Measurements from ENCODE around the gene KCNE1.
A peak's percentile ranks its signal among the peaks of the same experiment; 100 is the strongest.

The KCNE1 gene

DNA sequence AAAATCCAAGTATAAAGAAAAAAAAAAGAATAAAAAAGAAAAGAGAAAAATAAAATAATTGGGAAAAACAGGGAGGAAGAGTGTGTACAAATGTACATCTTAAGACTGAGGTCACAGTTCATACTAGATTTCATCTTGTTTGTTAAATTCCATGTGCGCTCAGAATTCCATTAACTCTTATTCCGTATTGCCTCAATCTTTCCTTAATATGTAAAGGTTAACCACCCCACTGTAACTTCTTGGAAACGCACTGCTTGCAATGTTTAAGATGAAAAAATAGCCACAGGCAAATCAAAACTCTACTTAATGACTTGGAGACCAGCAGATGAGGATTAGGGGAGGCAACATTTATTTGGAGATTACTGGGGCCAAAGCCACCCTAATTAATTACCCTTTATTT, 23.9 kb upstream of the KCNE1 start:
- peak; percentile 72 for DNase-seq (ENCODE audit: low read depth)

DNA sequence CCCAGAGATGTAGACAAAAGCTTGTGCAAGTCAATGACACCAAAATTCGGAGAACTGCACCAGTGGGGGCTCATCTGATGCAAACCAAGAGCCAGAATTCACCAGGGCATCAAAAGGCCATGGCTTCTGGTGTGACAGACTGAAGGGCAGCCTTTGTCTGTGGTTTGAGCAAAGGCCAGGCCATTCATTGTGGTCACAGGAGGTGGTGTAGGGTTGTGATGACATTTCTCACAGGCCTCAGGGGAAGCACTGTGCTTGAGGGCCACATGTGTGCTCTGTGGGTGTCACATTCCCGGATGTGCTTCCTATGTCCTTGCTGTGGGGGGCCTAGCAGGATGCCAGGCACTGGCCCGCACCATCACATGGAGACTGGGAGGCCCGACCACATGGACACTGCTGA, 22.5 kb upstream of the KCNE1 start:
- DNase-seq (ENCODE audit: low read depth), result peak; percentile 89

DNA sequence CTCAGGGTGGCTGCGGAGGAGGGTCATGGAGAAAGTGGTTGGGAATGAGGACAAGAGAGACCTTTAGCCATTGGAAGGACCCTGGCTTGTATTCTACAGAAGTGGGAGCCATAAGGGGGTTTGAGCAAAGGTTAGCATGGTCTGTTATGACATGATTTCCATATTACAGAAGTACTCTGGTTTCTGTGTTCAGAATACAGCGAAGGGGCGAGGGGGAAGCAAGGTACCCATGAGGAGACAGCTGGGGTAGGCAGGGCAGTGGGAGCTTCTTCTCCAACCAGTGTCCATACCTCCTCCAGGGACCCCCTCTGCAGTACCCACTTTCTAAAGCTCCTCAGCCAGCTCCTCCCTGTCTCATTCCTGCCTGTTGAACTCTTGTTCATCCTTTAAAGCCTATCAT, 21.9 kb upstream of the KCNE1 start:
- DNase-seq (ENCODE audit: low read depth), result no peak

DNA sequence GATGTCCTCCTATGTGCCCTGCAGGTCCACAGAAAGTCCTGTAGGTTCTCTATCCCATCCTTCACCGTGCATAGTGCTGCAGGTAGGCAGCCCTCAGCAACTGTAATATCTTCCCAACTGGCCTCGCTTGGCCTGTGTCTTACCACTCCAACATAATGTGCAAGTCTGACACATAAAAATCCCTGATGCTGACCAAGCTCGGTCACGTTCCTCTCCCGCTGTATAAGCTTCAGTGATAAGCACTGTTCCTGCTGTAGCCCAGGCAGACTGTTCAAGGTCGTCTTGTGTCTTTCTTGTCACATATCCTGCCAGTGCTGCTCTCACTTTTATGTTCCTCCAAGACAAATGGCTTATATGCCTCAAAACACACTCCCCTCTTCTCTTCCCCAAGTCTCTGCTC, 19.4 kb upstream of the KCNE1 start:
- no peak for DNase-seq (ENCODE audit: low read depth)

DNA sequence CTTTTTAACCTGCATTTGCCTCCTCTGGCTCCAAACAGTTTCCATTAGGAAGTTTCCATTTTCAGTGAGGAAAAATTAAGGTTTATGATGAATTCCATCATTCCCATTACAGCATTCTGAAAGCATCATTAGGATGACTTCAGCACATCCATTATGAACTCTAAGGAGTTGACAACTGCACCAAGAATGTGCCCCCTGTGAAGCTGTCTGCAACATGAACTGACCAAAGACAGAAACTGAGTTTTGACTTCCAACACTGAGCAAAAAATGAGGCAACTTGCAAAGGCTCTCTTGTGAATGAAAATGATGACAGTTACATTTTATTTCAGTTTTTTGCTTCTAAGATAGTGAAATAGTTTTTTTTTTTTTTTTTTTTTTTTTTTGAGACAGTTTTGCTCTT, 18.3 kb upstream of the KCNE1 start:
- peak; percentile 96 for DNase-seq (ENCODE audit: low read depth)

DNA sequence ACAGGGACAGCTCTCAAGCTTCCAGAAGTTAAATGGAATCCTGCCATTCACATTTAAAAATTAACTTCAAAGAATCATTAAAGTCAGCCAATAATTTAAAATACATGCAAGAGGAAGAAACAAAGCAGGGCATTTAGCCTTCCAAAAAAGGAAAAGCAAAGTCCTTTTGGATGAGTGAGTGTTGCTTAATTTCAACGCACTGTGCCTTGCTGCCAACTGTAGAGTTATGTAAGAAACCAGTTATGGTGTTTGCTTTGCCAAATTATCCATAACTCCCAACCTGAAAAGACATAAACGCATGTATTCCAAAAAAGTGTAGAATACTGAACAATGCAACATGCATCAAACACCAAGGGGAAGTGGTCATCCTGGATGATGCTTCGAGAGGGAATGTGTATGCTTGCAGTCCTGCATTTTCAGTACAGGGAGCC, 16.1 kb upstream of the KCNE1 start:
- DNase-seq (ENCODE audit: low read depth), result peak; percentile 55

DNA sequence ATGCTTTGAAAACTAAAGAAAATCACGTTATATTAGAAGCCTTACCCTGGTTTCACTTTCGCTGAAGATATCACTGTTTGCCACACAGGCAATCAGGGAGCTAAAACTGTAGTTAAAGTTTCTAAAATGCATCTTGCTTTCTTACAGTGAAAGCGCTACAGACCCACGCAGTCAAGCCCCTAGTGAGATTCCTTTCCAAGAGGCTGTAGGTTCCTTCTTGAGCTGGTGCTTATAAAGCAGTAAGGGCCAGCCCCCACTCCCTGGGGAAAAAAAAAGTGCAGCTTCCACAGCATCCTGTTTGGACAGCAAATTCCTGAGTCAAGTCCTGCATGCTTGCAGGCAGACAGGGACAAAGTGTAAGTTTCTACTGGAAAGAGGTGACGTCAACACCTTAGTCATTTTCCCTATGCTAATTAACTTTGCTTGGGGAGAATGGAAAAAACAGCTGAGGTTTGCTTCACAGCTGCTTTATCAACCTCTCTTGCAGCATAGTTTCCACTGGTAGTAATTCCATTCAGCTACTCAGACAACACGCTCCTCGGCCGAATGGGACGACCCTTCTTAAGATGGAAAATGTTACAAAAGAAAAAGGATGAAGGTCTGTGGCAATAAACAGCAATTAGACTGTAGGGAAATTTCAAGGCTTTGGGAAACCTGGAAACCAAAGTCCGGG, 14.7 kb upstream of the KCNE1 start:
- DNase-seq (ENCODE audit: low read depth), result peak; percentile 100

DNA sequence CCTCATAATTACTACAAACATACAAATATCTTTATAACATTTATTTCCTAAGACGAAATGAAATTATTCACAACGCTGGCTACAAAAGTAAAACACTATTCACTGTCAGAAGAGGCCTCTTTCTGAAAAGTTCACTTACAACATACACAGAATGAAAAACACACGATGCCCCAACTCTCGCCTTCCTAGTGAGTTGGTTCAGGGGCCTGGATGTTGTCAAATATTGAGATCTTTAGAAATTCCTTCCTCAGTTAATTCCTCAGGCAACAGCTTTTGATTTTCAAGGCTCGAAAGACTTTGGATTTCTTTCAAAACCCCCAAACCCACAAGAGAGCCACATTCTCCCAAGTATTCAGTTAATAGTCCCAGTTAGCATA, 14.2 kb upstream of the KCNE1 start:
- no peak for DNase-seq (ENCODE audit: low read depth)

DNA sequence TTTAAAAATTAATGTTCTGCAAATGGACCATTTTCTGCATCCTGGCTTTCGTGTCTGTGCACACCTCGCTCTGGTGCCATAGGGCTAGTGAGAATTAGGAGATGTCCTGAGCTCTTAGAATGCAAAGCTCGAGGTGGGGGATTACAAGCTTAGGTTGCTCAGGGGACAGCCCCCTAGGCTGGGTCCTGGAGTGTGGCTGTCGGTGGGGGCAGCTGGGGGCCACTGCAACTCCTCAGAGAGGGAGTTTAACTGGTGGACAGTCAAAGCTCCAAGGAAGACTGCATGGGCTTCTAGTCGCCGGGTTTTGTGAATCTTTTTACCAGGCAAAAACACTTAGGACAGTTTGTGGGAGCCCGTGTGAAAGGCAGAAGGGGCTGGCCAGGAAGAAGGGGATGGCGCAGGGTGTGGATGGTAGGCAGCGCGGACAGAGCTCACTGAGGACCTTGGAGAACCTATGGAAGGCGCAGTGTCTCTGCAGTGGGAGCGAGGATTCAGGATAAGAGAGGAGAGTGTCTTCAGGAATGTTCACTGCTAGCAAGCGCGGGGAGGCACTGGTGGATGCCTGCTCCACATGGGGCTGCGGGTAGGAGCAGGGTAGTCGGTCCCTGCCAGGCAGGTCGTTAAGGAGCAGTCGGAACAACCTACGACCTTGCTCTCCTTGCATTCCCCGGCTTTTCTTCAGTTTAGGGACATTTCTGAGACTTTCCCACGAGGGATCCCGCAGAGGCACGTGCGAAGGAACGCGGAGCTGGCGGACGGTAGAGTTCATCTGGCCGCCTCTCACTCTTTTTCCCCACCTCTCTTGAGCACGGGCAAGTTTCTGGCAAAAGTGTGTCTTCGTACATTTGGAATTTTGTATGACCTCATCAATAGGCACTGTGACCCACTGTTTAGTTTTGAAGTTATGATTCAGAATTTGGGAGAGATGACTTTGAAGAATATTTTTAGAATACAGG, 12.9 kb upstream of the KCNE1 start:
- peak; percentile 76 for DNase-seq (ENCODE audit: low read depth)

DNA sequence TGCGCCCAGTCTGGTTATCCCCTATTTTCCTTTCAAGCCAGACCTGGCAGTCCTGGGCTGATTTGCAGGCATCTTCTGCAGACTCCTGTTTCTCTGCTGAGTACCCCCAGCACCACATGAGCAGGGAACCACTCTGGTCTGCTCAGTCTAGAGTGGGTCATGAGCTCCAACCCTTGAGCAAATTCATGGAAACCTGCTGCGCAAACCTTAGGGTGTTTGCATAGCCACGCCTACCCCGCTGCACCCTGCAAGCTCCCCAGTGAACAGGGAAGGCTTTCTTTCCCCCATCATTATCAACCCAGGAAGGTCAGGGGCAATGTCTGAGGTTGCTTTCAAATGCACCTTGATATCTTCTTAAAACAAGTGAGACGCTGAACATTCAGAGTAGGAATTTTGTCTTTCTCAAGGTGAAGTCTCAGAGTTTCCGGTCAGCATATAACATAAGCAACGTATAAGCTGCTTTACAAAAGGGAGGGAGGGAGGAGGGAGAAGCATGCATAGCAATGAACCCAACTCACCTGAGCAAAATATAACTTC, 11.1 kb upstream of the KCNE1 start:
- no peak for DNase-seq (ENCODE audit: low read depth)

DNA sequence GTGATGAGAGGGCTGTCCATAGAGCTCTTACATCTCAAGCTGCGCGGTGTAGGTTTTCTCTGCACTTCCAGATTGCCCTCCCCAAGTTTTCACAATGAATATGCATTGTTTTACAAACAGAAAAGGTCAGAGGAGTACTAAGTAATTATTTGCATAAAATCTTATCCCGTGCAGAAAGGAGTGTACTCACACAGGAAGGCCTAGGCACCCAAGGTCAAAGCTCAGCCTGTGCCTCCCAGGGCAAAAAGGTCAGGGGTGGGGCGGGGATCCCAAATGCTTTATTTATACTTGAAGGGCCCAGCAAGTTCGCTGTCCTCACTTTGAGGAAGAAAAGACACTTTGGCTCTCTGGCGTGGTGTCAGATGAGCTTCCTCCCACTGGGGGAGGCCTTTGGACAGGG, 10.3 kb upstream of the KCNE1 start:
- no peak for DNase-seq (ENCODE audit: low read depth)

DNA sequence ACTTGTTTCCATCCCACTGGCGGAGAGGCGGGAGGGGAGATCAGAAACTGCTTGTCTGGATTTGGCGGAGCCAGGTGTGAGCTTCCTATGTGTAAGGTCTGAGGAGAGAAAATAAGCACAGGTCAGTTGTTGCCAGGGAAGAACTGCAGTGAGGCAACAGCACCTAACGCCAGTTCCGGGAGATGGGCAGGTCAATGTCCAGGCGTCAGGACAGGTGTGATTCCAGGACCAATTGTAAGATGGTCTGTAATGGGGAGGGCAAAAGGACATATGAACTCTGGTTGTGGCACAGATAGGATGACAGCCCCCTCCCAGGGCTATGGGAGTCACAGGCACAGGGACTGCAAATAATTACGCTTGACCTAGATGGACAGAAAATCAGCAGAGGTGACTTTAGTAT, 9.6 kb upstream of the KCNE1 start:
- DNase-seq (ENCODE audit: low read depth), result no peak

DNA sequence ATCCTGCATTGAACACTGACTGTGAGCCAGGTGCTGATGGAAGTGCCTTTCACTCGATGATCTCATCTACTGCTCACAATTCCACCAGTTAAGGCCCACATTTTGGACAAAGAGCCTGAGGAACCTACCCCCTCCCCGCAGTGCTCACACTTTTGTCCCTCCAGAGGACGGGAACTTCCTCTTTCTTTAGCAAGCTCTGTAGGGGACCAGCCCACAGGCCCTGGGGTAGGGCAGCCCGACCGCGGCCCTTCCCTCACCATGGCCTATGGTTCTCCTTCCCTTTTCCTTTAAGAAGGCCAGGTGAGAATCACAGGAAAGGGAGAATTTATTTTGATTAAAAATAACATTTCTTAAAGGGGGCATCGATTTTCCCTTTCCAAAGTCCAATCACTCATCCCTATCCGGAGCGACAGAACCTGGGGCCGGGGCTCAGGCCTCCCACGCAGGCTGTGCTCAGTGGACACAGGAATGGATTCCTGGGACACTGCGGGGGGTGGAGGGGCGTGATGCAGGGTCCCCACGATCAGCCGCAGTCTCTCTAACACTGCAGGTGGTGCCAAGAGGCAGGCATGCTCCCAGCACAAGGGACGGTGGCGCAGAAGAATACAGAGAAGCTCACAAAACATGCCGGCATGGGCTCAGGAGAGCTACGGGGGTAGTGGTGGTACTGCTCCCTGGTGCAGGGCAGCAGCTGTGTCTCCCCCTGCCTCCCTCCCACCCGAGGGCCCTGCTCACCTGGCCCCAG, 8.9 kb upstream of the KCNE1 start:
- no peak for DNase-seq (ENCODE audit: low read depth)

DNA sequence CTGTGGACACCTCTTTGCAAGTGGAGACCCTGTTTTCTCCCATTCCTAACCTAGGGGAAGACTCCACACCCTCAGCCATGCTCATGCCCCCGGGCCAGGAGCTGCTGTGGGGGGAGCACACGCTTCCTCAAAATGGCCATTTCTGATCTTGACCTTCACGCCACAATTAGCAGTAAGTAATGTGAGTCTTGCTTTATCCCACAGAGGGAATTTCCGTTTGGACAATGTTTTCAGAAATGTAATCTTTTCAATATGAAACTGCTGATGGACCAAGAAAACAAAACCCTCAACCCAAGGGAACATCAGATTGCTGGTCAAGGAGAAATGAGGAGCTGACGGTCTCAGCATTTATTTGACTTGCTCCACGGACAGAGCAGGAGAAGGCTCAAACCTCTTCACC, 8.3 kb upstream of the KCNE1 start:
- no peak for DNase-seq (ENCODE audit: low read depth)

DNA sequence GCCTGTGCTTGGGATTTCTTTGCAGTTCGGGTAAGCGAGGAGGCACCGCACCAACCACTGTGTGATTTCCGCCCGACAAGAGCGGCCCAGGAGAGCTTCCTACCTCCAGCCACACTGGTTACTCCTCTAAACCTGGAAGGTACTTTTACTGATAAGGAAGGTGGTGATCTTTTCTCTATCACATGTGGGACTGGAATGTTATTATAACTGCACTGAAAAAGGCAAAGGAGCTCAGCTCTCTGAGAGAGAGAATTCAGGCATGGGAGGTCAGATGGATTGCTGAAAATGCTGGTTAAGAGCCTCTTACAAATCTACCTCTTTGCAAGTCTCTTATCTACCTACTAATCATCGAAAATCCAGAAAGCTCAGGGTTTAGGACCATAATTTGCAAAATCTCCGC, 7.7 kb upstream of the KCNE1 start:
- DNase-seq (ENCODE audit: low read depth), result no peak

DNA sequence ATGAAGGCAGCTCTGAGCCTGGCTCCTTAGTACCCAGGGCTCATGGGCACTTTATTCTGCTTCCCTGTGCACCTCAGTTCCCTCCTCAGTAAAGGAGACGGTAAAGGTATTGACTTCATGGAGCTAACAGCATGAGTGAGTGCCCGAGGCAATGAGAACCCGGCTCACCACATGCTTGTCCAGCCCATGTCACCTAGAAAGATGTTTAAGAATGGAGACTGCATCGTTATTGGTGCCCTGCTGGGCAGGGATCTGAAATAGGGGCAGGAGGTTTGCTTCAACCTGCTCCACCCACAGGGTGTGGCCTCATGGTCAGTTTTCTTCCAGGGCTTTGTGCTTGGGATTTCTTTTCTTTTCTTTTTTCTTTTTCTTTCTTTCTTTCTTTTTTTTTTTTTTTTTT, 7.0 kb upstream of the KCNE1 start:
- DNase-seq (ENCODE audit: low read depth), result no peak

DNA sequence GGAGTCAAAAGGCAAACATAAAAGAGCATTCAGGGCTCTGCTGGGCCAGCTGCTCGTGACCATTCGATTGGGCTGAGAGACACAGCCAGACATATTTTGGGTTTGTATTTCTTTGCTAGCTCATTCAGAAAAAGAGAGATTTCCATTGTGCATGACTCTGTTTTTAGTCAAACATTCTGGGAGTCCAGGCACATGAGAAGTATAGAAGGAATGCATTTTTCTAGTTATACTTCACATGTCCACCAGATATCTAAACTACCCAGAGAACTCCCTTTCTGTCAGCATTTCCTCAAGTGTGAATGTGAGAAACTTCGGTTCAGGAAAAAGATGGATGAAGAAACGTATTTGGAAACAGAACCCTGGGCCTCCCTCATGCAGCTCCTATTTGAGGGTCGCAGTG, 6.3 kb upstream of the KCNE1 start:
- peak; percentile 49 for DNase-seq (ENCODE audit: low read depth)

DNA sequence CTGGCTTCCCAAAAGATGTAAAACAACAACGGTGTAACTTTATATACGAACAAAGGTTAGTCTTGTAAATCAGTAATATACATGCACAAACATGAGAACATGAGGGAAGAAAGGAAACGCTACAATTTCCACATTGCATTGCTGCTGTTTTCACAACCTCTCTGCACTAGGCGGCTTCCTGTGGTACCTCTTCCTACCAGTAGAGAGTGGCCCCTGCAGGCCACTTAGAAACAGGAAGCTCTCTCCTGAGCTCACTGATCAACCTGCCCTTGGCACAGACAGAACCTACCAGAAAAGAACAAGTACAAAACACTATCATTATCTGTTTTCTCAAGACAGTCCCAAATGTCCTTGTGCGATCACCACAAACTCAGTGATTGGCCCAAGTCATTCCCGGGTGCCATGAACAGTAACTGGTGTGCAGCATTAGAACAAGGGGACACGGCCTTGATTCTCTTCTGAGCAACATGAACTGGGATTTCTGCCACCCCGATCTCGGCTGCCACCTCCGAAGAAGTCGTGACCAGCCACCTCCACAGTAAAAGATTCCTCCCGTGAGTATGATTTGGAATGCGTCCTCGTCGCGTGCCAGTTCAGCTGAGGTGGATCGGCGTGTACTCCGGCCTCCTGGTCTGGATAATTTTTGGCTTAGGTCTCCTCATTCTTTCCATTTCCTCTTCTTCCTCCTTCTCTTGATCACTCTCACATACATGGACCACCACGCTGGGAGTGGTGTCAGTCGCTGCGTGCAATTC, 5.7 kb upstream of the KCNE1 start:
- DNase-seq (ENCODE audit: low read depth), result no peak

DNA sequence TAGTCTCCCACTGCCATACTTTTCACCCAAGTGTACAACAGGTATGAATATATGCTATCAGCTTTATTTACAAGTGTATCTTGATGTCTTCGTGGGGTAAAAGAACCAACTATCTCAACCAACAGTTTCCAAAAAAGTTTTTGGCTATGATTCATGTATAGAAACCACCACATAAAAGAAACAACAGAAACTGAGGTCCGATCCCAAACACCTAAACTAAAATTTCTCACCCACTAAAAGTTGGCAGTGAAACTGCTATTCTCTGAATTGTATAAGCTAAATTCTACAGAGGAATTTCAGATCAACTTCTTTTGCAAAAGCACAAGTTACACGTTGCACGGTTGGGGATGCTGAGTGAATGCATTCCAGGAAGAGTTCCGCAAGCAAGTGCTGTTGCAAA, 5.0 kb upstream of the KCNE1 start:
- no peak for DNase-seq (ENCODE audit: low read depth)

DNA sequence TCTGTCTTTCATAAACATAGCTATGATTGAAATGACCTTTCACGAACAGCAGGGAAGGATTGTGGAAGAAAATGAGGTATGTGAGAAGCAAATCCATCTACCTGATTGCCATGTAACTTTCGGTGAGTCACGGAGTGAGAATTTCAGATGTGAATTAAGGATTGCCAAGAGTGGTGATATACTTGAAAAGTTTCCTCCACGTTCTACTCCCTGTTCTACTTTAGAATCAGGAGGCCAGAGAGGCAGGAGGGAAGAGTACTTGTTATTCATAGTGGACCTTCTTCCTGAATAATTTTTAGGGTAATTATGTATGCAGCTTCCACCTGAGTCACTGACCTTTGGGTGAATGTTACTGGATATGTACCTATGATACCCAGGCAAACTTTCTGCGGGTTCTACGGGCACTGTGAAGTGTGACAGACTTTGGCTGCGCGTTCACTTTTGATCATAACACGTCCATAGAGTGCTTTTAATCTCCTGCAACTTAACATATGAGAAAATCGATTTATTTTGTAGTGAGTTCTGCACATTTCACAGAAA, 2.6 kb upstream of the KCNE1 start:
- DNase-seq (ENCODE audit: low read depth), result no peak

DNA sequence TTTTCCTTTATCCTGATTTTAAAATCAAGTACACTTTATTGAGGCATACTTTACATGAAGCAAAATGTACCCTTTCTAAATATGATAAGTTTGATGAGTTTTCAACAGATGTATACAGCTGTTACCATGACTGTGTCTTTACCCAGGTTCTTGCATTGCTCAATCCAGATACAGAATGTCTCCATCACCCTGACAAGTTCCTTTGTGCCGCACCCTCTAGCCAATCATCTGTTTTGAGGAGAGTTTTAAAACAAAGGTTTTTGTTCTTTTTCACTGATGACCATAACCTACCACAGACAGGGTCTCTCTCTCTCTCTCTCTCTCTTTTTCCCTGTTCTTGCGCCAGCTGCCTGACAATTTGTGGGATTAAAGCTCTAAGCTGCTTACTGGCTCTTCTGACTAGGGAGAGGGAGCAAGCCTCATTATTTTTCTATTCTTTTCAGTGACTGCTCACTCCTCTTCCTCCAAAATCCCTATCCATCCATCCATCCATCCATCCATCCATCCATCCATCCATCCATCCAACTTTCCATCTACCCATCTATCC, 1.2 kb upstream of the KCNE1 start:
- no peak for DNase-seq (ENCODE audit: low read depth)

Measured in EH (cell line).